Measurements from ENCODE around the gene ETV7. TPM values are rescaled to one million over a fixed set of nuclear protein-coding genes. Genes with fewer than 3 reads are reported as not detected.
A peak's percentile ranks its signal among the peaks of the same experiment; 100 is the strongest.

The ETV7 gene
- polyA plus RNA-seq, 1 of the 3 experiments (the other 2 are of a cell fraction): 0.39 TPM

- no peak for TF ChIP-seq REST (IDR thresholded peaks at IDR 0.05; ENCODE audit: low read depth, low read length)
Measured at GRCh38 chr6:36340618-36341454, 46.6 kb downstream of the ETV7 start (continued).

- Histone ChIP-seq H3K36me3 (replicated peaks in 1 of 2; ENCODE audit: control insufficient read depth in 1 of 2, insufficient read depth in 2 of 2, low read length in 1 of 2) (no peaks in the 10 kb centered on the region), H4K20me1 (ENCODE audit: insufficient read depth) (no peaks in the 10 kb centered on the region), H3K27me3 (ENCODE audit: insufficient read depth) (peaks cover 20% of the 10 kb centered on the region; the same call in 1 of the 2 replicates), H3K27ac (ENCODE audit: low read depth in 2 of 2, low read length in 1 of 2) (no peak overlapping the region), H3K9ac (no peak overlapping the region), H3K4me3 (ENCODE audit: low read depth in 2 of 2, low read length in 1 of 2) (no peak overlapping the region; a peak in 1 of 4 replicates), H3F3A (replicated peaks; ENCODE audit: insufficient read depth) (no peaks in the 10 kb centered on the region), H2AFZ (ENCODE audit: low read depth) (0 out of 2 replicates have a peak overlapping the region, but pooled peaks have one; percentile 84), H3K9me3 (no peaks in the 10 kb centered on the region), H3K79me2 (ENCODE audit: insufficient read depth) (no peaks in the 10 kb centered on the region), H3K4me1 (ENCODE audit: control insufficient read depth in 1 of 2, insufficient read depth in 2 of 2, low read depth in 1 of 2, low read length in 1 of 2) (no peaks in the 10 kb centered on the region; a peak in 1 of 4 replicates), H3K4me2 (no peak overlapping the region), H3K9me2 (no peaks in the 10 kb centered on the region)
- DNase-seq: no peak
- POLR2A ChIA-PET: no interaction called here
- CTCF ChIA-PET: interaction anchor here (0.7 to 3.7 kb wide), 20 partner anchors 7 to 228 kb away, joined by 3 to 49 read pairs (median 7); no protein-coding TSS in a partner anchor
- WGBS (ENCODE audit: low lambda C conversion rate): 77% methylated on average over 12 of the region's 12 CpGs
- TF ChIP-seq SMC3 (IDR thresholded peaks at IDR 0.05; ENCODE audit: low read depth, low read length) (no peak), JUND (IDR thresholded peaks at IDR 0.05) (no peak), PBX3 (IDR thresholded peaks at IDR 0.05) (no peak), MXI1 (IDR thresholded peaks at IDR 0.05; ENCODE audit: low read depth, low read length) (no peak), GABPA (IDR thresholded peaks at IDR 0.05; ENCODE audit: low read depth) (no peak), POLR2AphosphoS5 (IDR thresholded peaks at IDR 0.05; ENCODE audit: low read depth, low read length) (no peak), EZH2phosphoT487 (IDR thresholded peaks at IDR 0.05; ENCODE audit: borderline replicate concordance, low read depth) (no peak), FOSL2 (IDR thresholded peaks at IDR 0.05; ENCODE audit: borderline replicate concordance, low read depth) (no peak), RCOR1 (IDR thresholded peaks at IDR 0.05; ENCODE audit: low read length) (no peak), USF1 (IDR thresholded peaks at IDR 0.05; ENCODE audit: borderline replicate concordance, low read depth) (no peak), TEAD4 (IDR thresholded peaks at IDR 0.05; ENCODE audit: borderline replicate concordance, insufficient read depth) (no peak), RXRA (IDR thresholded peaks at IDR 0.05; ENCODE audit: borderline replicate concordance, low read depth) (no peak), USF2 (IDR thresholded peaks at IDR 0.05; ENCODE audit: borderline replicate concordance, low read depth, low read length) (no peak), REST (IDR thresholded peaks at IDR 0.05; ENCODE audit: low read depth, low read length) (no peak), TCF12 (IDR thresholded peaks at IDR 0.05) (no peak), MAX (IDR thresholded peaks at IDR 0.05; ENCODE audit: low read depth) (no peak), CTCF (IDR thresholded peaks at IDR 0.05) (no peak)
Measured at GRCh38 chr6:36340306-36340617, 47.2 kb downstream of the ETV7 start.
